ENCODE results near the gene OR14K1.
"Not testable (repeated sequence)": the region's sequence is repeated elsewhere in the genome, so short reads cannot be mapped to it uniquely, and the experiment has no call there.

The OR14K1 gene

GRCh38 chr1:247738315-247738714, at the start of gene OR14K1:
OR14K1 (plus strand) TSS chr1:247738615; CDS start chr1:247738615, 0 bp downstream.
- H3K4me3 ChIP-seq (ENCODE audit: low read length) = no peak within 1 kb of the TSS
- no peak for TF ChIP-seq ZNF274 (IDR thresholded peaks at IDR 0.05; ENCODE audit: low read depth, low read length)

GRCh38 chr1:247701338-247701737, 37.1 kb upstream of the OR14K1 start:
- no peak overlapping the region for H3K4me3 ChIP-seq (ENCODE audit: low read length)
- TF ChIP-seq ZNF274 (IDR thresholded peaks at IDR 0.05; ENCODE audit: low read depth, low read length) = no peak

GRCh38 chr1:247710681-247711080, 27.7 kb upstream of the OR14K1 start:
- not testable (repeated sequence) for H3K4me3 ChIP-seq (ENCODE audit: low read length)

GRCh38 chr1:247713753-247714152, 24.7 kb upstream of the OR14K1 start:
- TF ChIP-seq ZNF274 (IDR thresholded peaks at IDR 0.05; ENCODE audit: low read depth, low read length) = no peak
- H3K4me3 ChIP-seq (ENCODE audit: low read length) = no peak overlapping the region

- no peak for TF ChIP-seq ZNF274 (IDR thresholded peaks at IDR 0.05; ENCODE audit: low read depth, low read length)
Observed at GRCh38 chr1:247716546-247716945, 21.9 kb upstream of the OR14K1 start, which contains the start of gene OR6F1. OR6F1 (minus strand) TSS chr1:247716646; CDS start chr1:247712755, 3,891 bp downstream.

GRCh38 chr1:247721222-247721621, 17.2 kb upstream of the OR14K1 start:
- TF ChIP-seq ZNF274 (IDR thresholded peaks at IDR 0.05; ENCODE audit: low read depth, low read length) = no peak
- H3K4me3 ChIP-seq (ENCODE audit: low read length) = no peak overlapping the region

More at GRCh38 chr1:247716546-247716945, 21.9 kb upstream of the OR14K1 start, which contains the start of gene OR6F1:
- no peak within 1 kb of the TSS for H3K4me3 ChIP-seq (ENCODE audit: low read length)

GRCh38 chr1:247740721-247741120, 2.3 kb downstream of the OR14K1 start:
- TF ChIP-seq ZNF274 (IDR thresholded peaks at IDR 0.05; ENCODE audit: low read depth, low read length) = no peak
- H3K4me3 ChIP-seq (ENCODE audit: low read length) = no peak overlapping the region

GRCh38 chr1:247741756-247742155, 3.3 kb downstream of the OR14K1 start:
- TF ChIP-seq ZNF274 (IDR thresholded peaks at IDR 0.05; ENCODE audit: low read depth, low read length) = no peak
- H3K4me3 ChIP-seq (ENCODE audit: low read length) = no peak overlapping the region

- H3K4me3 ChIP-seq (ENCODE audit: low read length) = not testable (repeated sequence)
Observed at GRCh38 chr1:247742215-247742760, 3.9 kb downstream of the OR14K1 start.

GRCh38 chr1:247746391-247746935, 8.0 kb downstream of the OR14K1 start:
- TF ChIP-seq ZNF274 (IDR thresholded peaks at IDR 0.05; ENCODE audit: low read depth, low read length) = no peak
- H3K4me3 ChIP-seq (ENCODE audit: low read length) = no peak overlapping the region

- no peak for TF ChIP-seq ZNF274 (IDR thresholded peaks at IDR 0.05; ENCODE audit: low read depth, low read length)
- H3K4me3 ChIP-seq (ENCODE audit: low read length) = no peak overlapping the region
Observed at GRCh38 chr1:247747616-247748015, 9.2 kb downstream of the OR14K1 start.

GRCh38 chr1:247748041-247748440, 9.6 kb downstream of the OR14K1 start, which contains the start of gene OR14A2:
OR14A2 (minus strand) TSS chr1:247748141.
- H3K4me3 ChIP-seq (ENCODE audit: low read length) = no peak within 1 kb of the TSS
- no peak for TF ChIP-seq ZNF274 (IDR thresholded peaks at IDR 0.05; ENCODE audit: low read depth, low read length)

- no peak for TF ChIP-seq ZNF274 (IDR thresholded peaks at IDR 0.05; ENCODE audit: low read depth, low read length)
- H3K4me3 ChIP-seq (ENCODE audit: low read length) = no peak overlapping the region
Observed at GRCh38 chr1:247749870-247750269, 11.5 kb downstream of the OR14K1 start.

GRCh38 chr1:247754311-247754710, 15.9 kb downstream of the OR14K1 start:
- not testable (repeated sequence) for H3K4me3 ChIP-seq (ENCODE audit: low read length)

GRCh38 chr1:247760456-247760855, 22.0 kb downstream of the OR14K1 start, which contains the start of gene OR1C1:
OR1C1 (minus strand) TSS chr1:247760556; CDS start chr1:247758406, 2,150 bp downstream.
- no peak for TF ChIP-seq ZNF274 (IDR thresholded peaks at IDR 0.05; ENCODE audit: low read depth, low read length)

GRCh38 chr1:247769603-247770002, 31.2 kb downstream of the OR14K1 start:
- H3K4me3 ChIP-seq (ENCODE audit: low read length) = no peak overlapping the region
- no peak for TF ChIP-seq ZNF274 (IDR thresholded peaks at IDR 0.05; ENCODE audit: low read depth, low read length)

More at GRCh38 chr1:247760456-247760855, 22.0 kb downstream of the OR14K1 start, which contains the start of gene OR1C1:
- H3K4me3 ChIP-seq (ENCODE audit: low read length) = no peak within 1 kb of the TSS
